Uterus (tissue), 2 donors: ENCODE data around the gene ZRANB3.

Experiments used
- POLR2A ChIP-seq, 2 donors: fragments of 450-650 bp; IDR thresholded peaks; one replicate each; pipeline ENCODE4 v1.6.1; 2016; ENCODE audit warnings: antibody characterized with exemption in 2 of 2, mild to moderate bottlenecking in 1 of 2, moderate library complexity in 1 of 2
- TF ChIP-seq, protein P1 (sequence below), 4 experiments: fragments of 200-600 bp in 2 of 4; fragments of 450-650 bp in 2 of 4; sonication (generic) in 2 of 4; IDR thresholded peaks; one replicate each; pipeline ENCODE4 v1.5.1; 2016 to 2019; ENCODE audit warnings: antibody characterized with exemption in 4 of 4, mild to moderate bottlenecking in 2 of 4, moderate library complexity in 1 of 4

DNA sequence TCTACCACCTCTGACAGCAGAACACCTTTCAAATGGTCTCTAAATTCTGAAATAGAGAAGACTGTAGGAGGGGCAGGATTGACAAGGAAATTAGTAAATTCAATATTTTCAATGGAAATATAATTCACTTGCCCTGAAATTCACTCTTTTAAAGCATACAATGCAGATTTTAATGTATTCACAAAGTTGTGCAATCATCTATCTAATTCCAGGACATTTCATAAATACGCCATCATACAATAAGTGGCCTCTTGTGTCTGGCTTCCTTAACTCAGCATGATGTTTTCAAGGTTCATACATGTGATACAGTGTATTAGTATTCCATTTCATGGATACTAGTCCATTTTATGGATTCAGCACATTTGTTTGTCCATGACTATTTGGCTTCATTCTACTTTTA lies 74.2 kb downstream of the ZRANB3 start:
- TF ChIP-seq, protein P1, sequence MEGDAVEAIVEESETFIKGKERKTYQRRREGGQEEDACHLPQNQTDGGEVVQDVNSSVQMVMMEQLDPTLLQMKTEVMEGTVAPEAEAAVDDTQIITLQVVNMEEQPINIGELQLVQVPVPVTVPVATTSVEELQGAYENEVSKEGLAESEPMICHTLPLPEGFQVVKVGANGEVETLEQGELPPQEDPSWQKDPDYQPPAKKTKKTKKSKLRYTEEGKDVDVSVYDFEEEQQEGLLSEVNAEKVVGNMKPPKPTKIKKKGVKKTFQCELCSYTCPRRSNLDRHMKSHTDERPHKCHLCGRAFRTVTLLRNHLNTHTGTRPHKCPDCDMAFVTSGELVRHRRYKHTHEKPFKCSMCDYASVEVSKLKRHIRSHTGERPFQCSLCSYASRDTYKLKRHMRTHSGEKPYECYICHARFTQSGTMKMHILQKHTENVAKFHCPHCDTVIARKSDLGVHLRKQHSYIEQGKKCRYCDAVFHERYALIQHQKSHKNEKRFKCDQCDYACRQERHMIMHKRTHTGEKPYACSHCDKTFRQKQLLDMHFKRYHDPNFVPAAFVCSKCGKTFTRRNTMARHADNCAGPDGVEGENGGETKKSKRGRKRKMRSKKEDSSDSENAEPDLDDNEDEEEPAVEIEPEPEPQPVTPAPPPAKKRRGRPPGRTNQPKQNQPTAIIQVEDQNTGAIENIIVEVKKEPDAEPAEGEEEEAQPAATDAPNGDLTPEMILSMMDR (IDR thresholded peaks at IDR 0.05) = no peak
- TF ChIP-seq POLR2A (IDR thresholded peaks at IDR 0.05) = no peak
